Measurements from ENCODE around the gene TMEM245.

GRCh38 chr9:109087795-109088194 is 32.0 kb downstream of the TMEM245 start:
- TF ChIP-seq CTCF (IDR thresholded peaks at IDR 0.05) (no peak), POLR2A (IDR thresholded peaks at IDR 0.05; ENCODE audit: low read depth) (no peak)

All from esophagus muscularis mucosa (tissue), 3 donors.